NCI-H1048 (cell line): Measurements from ENCODE around the gene CCDC188.

Experiments
- DNase-seq: peaks from one replicate; lab custom pipeline; 2025; lab: John Stamatoyannopoulos, UW

CCDC188 gene

GRCh38 chr22:20147237-20147988 is 3.4 kb downstream of the CCDC188 start:
- no peak for DNase-seq

GRCh38 chr22:20146777-20147176 is 4.1 kb downstream of the CCDC188 start:
- no peak for DNase-seq

- no peak for DNase-seq
Measured at GRCh38 chr22:20145832-20146223, 5.0 kb downstream of the CCDC188 start.

- DNase-seq = no peak
Measured at GRCh38 chr22:20145206-20145831, 5.5 kb downstream of the CCDC188 start.

GRCh38 chr22:20143883-20144665 is 6.8 kb downstream of the CCDC188 start:
- no peak for DNase-seq

GRCh38 chr22:20142711-20143621 is 7.9 kb downstream of the CCDC188 start:
- DNase-seq = no peak

GRCh38 chr22:20141186-20142077 is 9.4 kb downstream of the CCDC188 start:
- DNase-seq = no peak

GRCh38 chr22:20140521-20140964 is 10.3 kb downstream of the CCDC188 start:
- no peak for DNase-seq

DNA sequence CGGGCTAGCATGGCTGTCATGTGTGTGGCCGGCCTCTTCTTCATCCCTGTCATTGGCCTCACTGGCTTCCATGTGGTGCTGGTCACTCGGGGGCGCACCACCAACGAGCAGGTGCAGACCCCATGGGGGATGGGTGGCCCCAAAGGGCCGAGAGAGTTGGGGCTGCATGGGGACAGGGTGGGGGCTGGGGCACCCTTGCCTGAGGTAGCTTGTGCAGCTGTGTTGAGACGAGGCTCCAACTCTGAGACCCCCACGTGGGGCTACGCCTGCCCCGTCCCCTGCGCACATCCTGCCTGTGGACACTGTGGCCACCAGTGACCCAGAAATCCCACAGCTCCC is 10.8 kb downstream of the CCDC188 start:
- DNase-seq = no peak

- DNase-seq = no peak
Measured at GRCh38 chr22:20139391-20140106, 11.3 kb downstream of the CCDC188 start.

DNA sequence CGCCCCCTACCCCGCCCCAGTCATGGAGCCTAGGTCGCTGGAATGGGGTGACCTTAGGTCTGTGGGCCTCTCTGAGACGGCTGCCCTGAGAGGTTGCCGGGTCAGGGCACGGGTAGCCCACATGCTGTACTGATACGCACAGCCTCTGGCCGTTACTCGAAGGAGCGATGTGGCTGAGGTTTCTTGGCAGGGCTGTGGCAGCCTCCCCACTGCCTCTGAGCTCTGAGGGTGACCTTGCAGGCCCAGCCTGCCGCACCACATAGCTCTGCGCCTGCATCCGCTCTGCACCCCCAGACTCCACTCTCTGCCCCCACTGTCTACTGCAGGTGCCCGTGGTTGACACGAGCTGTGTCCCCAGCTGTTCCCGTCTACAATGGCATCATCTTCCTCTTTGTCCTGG is 12.0 kb downstream of the CCDC188 start:
- DNase-seq = no peak

- DNase-seq = no peak
Measured at GRCh38 chr22:20138417-20138738, 12.5 kb downstream of the CCDC188 start.

- DNase-seq = no peak
Measured at GRCh38 chr22:20137671-20138416, 13.0 kb downstream of the CCDC188 start.

DNA sequence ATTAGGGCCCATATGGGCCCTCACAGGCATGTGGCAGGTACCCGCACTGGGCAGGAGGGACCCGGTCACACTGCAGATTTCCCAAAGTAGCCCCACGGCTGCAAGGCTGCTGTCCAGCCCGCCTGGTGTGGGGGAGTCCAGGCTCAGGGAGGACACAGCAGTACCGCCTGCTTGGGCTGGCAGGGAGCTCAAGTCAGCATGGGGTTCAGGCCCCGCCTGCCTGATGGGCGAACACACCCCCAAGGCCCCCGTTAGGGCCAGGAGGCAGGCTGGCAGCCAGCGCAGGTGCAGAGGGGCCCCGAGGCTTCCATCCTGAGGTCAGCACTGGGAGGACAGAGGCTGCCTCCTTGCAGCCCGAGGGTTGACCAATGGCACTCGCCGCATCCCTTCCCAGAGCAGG is 13.7 kb downstream of the CCDC188 start:
- DNase-seq = no peak

- no peak for DNase-seq
Measured at GRCh38 chr22:20136603-20136873, 14.3 kb downstream of the CCDC188 start.

- DNase-seq = no peak
Measured at GRCh38 chr22:20135806-20136602, 14.9 kb downstream of the CCDC188 start.

DNA sequence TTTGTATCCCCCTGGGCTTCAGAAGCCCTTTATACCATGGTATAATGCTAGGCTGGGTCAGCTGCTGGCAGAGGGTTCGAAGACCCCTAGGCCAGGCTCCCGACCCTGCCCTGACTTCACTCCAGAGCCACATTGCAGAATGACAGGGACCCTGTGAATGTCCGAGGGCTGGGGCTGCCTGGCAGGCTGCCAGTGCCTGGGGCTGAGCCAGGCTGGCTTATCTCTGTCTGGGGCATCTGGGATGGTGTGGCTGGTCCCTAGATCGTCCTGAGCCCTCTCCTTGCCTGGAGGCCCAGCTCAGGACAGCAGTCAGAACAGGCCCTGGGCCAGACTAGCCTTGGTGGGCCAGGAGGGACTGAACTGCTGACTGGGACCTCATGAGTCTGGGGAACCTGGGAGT is 15.6 kb downstream of the CCDC188 start:
- DNase-seq = no peak

GRCh38 chr22:20133930-20134549 is 16.8 kb downstream of the CCDC188 start:
- DNase-seq = no peak
